Right renal cortex interstitium (tissue), 3 donors: ENCODE measurements around the gene HHEX. TPM values are rescaled to one million over a fixed set of nuclear protein-coding genes. Genes with fewer than 3 reads are reported as not detected.
"Not testable (repeated sequence)": the region's sequence is repeated elsewhere in the genome, so short reads cannot be mapped to it uniquely, and the experiment has no call there.

Experiments
- DNase-seq, 3 donors: peaks; one replicate each; pipeline ENCODE4 v3.0.0-alpha.2; 2013; ENCODE audit warnings: low read depth in 3 of 3, low spot score in 2 of 3
- polyA plus RNA-seq, 3 donors: library from polyadenylated mRNA; unstranded; fragments of 120-200 nt; gene quantifications; one replicate each; pipeline ENCODE4 v1.2.1, GENCODE V29; 2013; ENCODE audit not compliant: insufficient read length in 3 of 3

The HHEX gene
- polyA plus RNA-seq, 3 donors, result 9.4 to 9.8 (median 9.4) TPM

DNA sequence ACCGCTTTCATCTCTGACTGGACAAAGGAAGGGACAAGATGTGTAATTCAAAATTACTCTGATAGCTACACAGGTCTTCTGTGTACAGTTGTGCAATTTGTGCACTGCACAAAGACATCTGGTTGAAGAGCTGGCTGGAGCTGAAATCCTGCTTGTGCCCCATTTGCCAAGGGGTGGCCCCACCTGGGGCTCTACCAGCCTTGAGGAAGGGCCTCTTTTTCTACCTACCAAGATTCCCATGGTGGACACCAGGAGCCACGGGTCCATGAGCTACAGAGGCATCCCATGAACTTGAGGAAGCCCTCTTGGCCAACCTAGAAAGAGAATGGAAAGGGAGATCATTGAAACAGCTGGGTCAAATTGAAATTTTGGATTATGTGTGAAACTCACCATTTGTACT is 43.2 kb downstream of the HHEX start:
- DNase-seq, result no peak

DNA sequence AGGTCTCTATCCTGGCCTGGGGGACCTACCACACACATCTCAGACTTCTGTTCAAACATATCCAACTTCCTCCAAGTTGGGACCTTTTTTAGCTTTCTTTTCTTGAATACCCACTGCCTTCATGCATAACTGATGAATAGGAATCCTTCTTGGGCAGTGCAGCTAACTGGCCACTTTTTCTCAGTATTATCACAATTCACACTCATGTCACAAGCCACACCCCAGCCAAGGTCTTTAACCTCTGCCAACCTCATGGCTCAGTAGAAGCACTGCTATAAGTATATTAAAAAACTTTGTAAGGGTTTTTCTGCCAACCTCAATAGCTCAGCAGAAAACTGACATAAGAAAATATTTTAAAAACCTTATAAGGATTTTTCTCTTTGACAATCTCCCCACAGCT is 44.5 kb downstream of the HHEX start:
- no peak for DNase-seq

DNA sequence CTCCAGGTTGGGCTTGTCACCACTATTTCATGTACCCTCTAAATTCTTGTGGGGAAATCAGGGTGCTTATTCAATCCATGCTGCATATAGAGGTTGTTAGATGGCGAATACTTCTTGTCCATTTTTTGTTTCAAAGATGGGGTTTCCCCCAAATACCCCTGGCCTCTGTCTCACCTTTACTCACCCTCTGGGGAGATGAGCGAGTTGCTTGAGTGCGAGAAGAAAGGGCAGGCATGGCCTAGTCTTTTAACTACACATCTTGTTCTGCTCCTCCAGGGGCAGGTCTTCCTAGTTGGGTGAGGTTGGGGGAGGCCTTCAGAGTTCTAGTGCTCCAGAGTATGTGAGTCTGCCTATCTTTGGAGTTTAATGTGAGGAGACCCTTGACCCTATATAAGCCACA is 46.2 kb downstream of the HHEX start:
- no peak for DNase-seq

DNA sequence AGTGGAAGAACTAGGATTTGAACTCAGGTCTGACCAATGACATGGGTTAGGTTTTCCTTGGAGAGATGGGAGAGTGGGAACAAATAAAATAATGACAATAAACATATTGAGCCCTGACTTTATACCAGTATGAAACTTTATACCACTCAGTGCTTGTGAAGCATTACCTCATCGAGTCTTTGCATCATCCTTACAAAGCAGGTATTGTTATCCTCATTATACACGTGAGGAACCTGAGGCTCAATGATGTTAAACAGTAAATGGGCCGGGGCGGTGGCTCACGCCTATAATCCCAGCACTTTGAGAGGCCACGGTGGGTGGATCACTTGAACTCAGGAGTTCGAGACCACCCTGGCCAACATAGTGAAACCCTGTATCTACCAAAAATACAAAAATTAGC is 47.7 kb downstream of the HHEX start:
- no peak for DNase-seq

DNA sequence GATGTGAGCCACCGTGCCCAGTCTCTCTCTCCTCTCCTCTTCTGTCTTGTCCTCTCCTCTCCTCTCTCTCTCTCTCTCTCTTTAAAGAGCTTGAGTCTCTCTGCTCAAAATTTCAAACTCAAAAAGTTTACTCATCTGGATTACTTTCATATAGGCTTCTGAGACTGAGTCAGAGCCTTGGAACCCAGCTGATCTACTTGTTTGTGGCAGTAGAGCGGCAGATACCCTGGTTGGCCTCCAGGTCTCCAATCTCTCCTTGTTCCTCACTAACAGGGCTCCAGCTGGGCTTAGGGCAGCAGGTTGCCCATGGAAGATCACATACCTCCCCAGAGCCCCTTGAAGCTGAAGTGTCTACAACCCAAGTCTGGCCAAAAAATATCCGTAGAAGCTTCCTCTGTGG is 51.0 kb downstream of the HHEX start:
- no peak for DNase-seq

DNA sequence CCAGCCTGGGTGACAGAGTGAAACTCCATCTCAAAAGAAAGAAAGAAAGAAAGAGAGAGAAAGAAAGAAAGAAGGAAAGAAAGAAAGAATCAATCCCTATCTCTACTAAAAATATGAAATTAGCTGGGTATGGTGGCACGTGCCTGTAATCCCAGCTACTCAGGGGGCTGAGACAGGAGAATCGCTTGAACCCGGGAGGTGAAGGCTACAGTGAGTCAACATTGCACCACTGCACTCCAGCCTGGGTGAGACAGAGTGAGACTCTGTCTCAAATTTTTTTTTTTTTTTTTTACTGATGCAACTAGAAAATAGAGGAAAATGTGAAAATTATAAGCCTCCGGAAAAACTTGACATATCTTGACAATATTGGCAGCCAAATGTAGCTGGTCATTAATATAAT is 52.0 kb downstream of the HHEX start:
- not testable (repeated sequence) for DNase-seq

DNA sequence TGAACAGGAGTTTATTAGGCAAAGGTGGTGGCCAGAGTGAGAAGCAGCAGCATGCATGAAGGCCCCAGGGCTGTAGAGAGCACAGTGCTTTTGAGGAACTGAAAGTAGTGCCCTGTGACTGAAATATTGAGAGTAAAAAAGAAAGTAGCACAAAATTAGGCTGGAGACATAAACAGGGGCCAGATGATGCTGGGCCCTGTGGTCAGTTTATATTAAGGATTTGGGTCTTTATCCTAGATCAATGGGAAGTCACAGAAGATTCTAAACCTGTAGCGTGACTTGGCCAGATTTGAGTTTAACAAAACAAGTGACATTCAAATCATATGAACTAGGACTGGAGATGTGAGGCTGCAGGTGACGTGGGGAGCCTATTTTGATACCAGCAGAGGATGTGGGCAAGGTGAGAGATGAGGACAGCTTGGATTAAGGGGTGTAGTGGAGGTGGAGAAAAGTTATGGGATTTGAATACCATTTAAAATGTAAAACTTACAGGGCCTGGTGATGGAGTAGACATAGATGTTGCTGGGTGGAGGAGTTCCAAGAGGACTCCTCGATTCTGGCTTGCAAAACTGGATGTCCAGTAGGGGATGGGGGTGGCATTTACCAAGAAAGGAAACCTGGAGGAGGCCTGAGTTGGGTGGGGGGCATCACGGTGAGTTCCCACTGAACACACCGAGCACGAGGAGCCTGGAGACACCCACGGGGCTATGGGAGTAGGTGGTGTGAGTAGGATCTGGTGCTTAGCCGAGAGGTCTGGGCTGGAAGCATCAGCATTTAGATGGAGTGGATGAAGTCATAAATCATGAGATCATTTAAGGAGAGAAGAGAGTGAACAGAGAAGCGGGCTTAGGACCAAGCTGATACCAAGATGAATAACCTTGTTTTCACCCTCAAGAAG is 52.8 kb downstream of the HHEX start:
- DNase-seq, result no peak

Other genes with a start within 250 kb of the HHEX start
- gene IDE, start 115.9 kb upstream of the HHEX start, polyA plus RNA-seq, result 10 to 100 TPM; 22.8 to 26.6 (median 24.8) TPM
- 10 to 100 TPM; 31.8 to 36.9 (median 35.1) TPM for gene KIF11, start 96.8 kb upstream of the HHEX start, polyA plus RNA-seq
- gene EXOC6, start 158.6 kb downstream of the HHEX start, polyA plus RNA-seq, result 10 to 100 TPM; 18.2 to 21.4 (median 20.7) TPM